NCI-H2196 treated with DMSO at 0.1 percent for 48 hours (cell line): Measurements from ENCODE around the gene PP2D1.
"Not testable (repeated sequence)": the region's sequence is repeated elsewhere in the genome, so short reads cannot be mapped to it uniquely, and the experiment has no call there.

Source experiments
- DNase-seq: peaks from one replicate; lab custom pipeline; 2025; ENCODE audit not compliant: unreplicated experiment; lab: John Stamatoyannopoulos, UW

PP2D1 gene

GRCh38 chr3:19970327-19970726, 41.7 kb downstream of the PP2D1 start:
- DNase-seq, result no peak

DNA sequence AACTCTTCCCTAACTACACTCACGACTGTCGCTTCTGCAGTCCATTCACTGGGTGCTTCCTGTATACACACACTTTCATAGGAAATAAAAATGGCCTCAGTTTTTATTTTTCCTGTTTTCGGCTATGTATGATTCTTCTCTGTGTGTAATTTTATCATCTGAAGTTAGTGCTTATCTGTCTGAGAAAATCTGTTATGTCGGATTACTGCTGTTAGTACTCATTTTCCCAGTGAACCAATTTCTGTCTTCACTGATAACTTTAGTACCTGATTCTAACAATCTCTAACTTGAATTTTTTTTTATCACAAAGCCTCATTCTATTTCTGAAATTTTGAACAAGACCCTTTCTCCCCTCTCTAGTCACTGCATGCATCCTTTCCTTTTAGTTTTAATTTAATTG, 44.3 kb downstream of the PP2D1 start:
- DNase-seq, result no peak

DNA sequence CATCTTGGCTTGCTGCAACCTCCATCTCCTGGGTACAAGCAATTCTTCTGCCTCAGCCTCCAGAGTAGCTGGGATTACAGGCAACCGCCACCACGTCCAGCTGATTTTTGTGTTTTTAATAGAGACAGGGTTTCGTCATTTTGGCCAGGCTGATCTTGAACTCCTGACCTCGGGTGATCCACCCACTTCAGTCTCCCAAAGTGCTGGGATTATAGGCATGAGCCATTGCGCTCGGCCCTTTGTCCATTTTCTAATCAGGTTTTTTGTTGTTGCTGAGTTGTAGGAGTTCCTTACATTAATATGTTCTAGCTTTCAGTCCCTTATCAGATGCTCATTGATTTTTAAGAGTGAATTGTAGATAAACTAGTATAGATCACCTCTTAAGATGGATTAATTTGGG, 44.9 kb downstream of the PP2D1 start:
- no peak for DNase-seq

DNA sequence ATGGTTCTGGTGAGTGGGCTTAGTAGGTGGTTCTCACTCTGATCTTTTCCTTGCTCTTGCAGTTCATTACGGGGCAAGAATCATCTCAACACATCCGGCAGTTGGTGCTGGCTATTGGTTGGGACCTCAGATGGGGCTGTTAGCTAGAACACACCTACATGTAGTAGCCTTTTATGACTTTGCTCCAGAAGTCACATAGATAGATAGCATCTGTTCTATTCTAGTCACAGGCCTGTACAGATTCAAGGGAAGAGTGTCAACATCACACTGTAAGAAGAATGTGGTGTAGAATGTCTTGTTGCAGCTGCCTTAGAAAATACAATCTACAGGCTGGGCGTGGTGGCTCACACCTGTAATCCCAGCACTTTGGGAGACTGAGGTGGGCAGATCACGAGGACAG, 50.1 kb downstream of the PP2D1 start:
- DNase-seq, result no peak

GRCh38 chr3:19960696-19961095, 51.4 kb downstream of the PP2D1 start:
- no peak for DNase-seq

DNA sequence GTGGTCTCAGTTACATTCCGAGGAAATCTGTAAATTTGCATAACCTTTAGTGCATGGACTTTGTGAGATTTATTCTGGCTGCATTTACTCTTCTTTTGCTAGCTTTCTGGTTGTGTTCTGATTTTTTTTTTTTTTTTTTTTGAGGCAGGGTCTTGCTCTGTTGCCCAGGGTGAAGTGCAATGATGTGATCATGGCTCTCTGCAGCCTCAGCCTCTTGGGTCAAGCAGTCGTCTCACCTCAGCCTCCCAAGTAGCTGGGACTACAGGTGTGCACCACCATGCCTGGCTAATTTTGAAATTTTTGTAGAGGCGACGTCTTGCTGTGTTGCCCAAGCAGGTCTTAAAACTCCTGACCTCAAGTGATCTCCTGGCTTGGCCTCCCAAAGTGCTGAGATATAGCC, 52.6 kb downstream of the PP2D1 start:
- no peak for DNase-seq

- not testable (repeated sequence) for DNase-seq
Observed at GRCh38 chr3:19957354-19957753, 54.7 kb downstream of the PP2D1 start.

DNA sequence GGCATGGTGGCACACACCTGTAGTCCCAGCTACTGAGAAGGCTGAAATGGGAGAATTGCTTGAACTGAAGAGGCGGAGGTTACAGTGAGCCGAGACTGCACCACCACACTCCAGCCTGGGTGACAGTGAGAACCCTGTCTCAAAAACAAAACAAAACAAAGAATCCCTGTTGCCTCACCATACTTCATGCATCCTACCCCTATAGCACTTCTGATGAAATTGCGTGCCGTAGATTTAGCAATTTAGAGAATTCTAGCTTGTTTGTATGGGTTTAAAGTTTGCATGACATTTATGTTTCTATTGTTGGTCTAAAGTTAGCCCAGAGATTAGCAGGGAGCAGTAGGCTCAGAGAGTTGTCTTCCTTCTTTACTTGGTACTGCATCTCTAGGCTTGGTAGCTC, 57.4 kb downstream of the PP2D1 start:
- DNase-seq, result no peak

- DNase-seq, result no peak
Observed at GRCh38 chr3:19950316-19950715, 61.7 kb downstream of the PP2D1 start.

DNA sequence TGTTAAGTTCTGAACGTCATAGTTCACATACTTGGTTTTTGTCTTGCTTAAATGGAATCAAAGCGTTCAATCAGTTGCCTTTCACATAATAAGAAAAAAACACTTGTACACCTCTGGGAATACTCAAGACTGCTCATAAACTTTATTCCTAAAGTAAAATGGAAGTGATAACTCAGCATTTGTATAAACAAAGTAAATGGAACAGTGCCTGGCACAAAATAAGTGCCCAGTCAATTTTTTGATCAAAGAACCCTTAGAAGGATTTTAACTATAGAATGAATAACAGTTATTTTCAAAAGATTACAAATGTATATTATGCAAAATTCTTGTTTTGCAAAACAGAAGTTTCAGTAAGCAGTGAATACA, 63.9 kb downstream of the PP2D1 start:
- no peak for DNase-seq

GRCh38 chr3:19947549-19948225, 64.4 kb downstream of the PP2D1 start:
- no peak for DNase-seq

DNA sequence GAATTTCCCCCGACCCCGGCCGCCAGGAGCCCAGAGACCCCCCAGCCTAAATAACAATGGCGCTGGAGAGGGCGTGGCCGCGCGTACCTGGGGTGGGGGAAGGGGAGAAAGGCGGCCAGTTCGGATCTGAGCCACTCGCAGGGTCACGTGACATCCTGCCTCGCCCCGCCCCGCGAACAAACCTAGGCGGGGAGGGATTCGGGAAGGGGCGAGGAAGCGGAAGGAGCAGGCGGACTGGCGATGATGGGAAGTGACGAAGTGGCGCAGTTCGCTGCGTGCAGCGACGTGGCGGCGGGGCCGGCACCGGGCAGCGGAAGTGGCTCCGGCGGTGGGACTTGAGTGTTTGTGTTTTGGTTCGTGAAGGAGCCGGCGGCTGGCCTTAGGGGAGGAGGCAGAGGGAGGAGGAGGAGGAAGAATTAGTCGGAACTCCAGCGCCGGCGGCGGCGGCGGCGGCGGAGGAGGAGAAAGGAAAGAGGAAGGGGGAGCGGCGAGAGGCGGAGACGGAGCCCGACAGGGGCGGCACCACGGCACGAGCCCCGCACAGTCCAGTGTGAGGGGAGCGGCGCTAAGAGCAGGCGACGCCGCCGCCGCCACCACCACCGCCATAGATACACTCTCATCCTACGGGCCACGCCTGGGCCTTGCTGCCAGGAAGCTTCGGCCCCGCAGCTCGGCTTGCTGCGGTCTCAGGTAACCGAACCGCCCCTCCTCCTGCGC, 65.1 kb downstream of the PP2D1 start, which contains the start of gene RAB5A:
RAB5A (plus strand) TSS at position 266 of the 717 bp plus-strand sequence. CDS start 3,802 bp downstream, outside the sequence.
- peak; percentile 86 for DNase-seq

GRCh38 chr3:19945969-19946831, 65.9 kb downstream of the PP2D1 start:
- DNase-seq, result no peak

- no peak for DNase-seq
Observed at GRCh38 chr3:19945534-19945933, 66.5 kb downstream of the PP2D1 start.

- no peak for DNase-seq
Observed at GRCh38 chr3:19940643-19941042, 71.4 kb downstream of the PP2D1 start.

- no peak for DNase-seq
Observed at GRCh38 chr3:19938295-19938627, 73.8 kb downstream of the PP2D1 start.

DNA sequence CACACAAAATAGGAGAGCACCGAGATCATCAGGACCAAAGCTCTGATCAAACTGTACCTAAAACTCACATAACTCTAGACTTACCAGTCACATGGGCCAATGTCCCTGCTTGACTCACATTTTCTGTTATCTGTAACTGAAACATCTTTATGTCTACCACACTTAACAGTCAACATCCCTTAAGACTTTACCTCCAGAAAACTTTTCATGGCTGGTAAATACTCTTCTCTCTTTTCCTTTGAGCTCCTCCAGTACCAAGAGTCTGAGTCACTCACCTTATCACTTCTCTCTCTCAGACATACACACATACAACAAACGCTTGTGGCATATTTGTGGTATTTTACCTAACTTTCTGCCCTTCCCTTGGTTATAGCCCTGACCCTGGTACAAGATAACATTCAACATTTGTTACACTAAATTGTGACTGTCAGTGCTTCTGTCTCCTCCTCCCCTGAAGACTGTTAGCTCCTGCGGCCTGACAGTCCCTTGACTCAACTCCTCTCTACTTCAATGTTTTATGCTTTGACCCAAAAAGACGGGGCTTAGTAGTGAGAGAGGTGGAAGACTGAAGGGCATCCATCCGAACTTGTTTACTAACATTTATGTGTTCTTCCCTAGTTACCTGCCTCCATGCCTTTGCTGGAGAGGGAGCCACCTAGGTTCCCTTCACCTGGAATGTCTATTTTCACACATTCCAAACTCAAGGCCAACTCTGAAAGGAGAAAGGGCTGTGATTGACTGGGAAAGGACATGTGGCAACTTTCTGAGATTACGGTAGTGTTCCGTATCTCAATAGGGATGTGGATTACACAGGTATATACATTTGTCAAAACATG, 74.4 kb downstream of the PP2D1 start:
- no peak for DNase-seq
